Esophagus muscularis mucosa (tissue), 4 donors: Measurements from ENCODE around the gene ZNF615. TPM values are rescaled to one million over a fixed set of nuclear protein-coding genes. Genes with fewer than 3 reads are reported as not detected.
"Not testable (repeated sequence)": the region's sequence is repeated elsewhere in the genome, so short reads cannot be mapped to it uniquely, and the experiment has no call there.

Experiments
- DNase-seq: peaks from one replicate; pipeline ENCODE4 v3.0.0-alpha.2; 2017; ENCODE audit errors: extremely low spot score
- H3K27ac ChIP-seq, 4 donors: fragments of 200-600 bp; sonication (generic); replicated peaks in 1 of 4; 1 replicate in 3 of 4; 2 replicates in 1 of 4; pipeline ENCODE4 v1.5.1; 2016 to 2019; ENCODE audit warnings: mild to moderate bottlenecking in 1 of 4
- H3K27me3 ChIP-seq, 4 donors: fragments of 200-600 bp; sonication (generic); one replicate each; pipeline versions ENCODE4 v1.5.1 to v1.6.0; 2016 to 2019
- H3K36me3 ChIP-seq, 4 donors: fragments of 200-600 bp; sonication (generic); one replicate each; pipeline ENCODE4 v1.5.1; 2016 to 2019
- H3K4me1 ChIP-seq, 4 donors: fragments of 200-600 bp; sonication (generic); one replicate each; pipeline ENCODE4 v1.5.1; 2016 to 2019
- H3K4me3 ChIP-seq, 4 donors: fragments of 200-600 bp; sonication (generic); 1 replicate in 2 of 4; 2 replicates in 2 of 4; pipeline ENCODE4 v1.5.1; 2016 to 2019; ENCODE audit warnings: mild to moderate bottlenecking in 4 of 4, moderate library complexity in 1 of 4
- H3K9me3 ChIP-seq, 4 donors: fragments of 200-600 bp; sonication (generic); 1 replicate in 3 of 4; 2 replicates in 1 of 4; pipeline ENCODE4 v1.5.1; 2016 to 2019
- EP300 ChIP-seq: sonication (generic); formaldehyde crosslinking; IDR thresholded peaks from one replicate; pipeline ENCODE4 v1.6.1; 2017; ENCODE audit warnings: antibody characterized with exemption
- POLR2A ChIP-seq: fragments of 450-650 bp; IDR thresholded peaks from one replicate; pipeline ENCODE4 v1.6.1; 2017; ENCODE audit warnings: antibody characterized with exemption, moderate library complexity, mild to moderate bottlenecking, low read depth
- POLR2AphosphoS5 ChIP-seq, 2 donors: sonication (generic); formaldehyde crosslinking; IDR thresholded peaks; one replicate each; pipeline ENCODE4 v1.6.1; 2017; ENCODE audit warnings: antibody characterized with exemption in 2 of 2
- WGBS: methylation state at CpG from one replicate; pipeline ENCODE4 v1.1.5; 2018; 5-methylcytosine and 5-hydroxymethylcytosine counted together
- intact Hi-C: fragments of 100-400 bp; cut with DNase I; formaldehyde crosslinking; loops from one replicate; pipeline ENCODE4 v1.15.1; 2023
- total RNA-seq, 4 donors: library from RNA; depleted of rRNA; stranded (reverse); fragments of >200 nt; gene quantifications; one replicate each; pipeline versions ENCODE4 v1.1.0 to v1.2.1, GENCODE V29; 2016
- TF ChIP-seq, protein P1 (sequence below), 3 experiments: fragments of 200-600 bp in 2 of 3; fragments of 450-650 bp in 1 of 3; sonication (generic) in 2 of 3; IDR thresholded peaks; one replicate each; pipeline ENCODE4 v1.5.1; 2017 to 2019; ENCODE audit warnings: antibody characterized with exemption in 3 of 3, mild to moderate bottlenecking in 2 of 3, moderate library complexity in 1 of 3

Gene ZNF615
- total RNA-seq, result 10 to 100 TPM; 13.4 to 17.6 (median 15.2) TPM

DNA sequence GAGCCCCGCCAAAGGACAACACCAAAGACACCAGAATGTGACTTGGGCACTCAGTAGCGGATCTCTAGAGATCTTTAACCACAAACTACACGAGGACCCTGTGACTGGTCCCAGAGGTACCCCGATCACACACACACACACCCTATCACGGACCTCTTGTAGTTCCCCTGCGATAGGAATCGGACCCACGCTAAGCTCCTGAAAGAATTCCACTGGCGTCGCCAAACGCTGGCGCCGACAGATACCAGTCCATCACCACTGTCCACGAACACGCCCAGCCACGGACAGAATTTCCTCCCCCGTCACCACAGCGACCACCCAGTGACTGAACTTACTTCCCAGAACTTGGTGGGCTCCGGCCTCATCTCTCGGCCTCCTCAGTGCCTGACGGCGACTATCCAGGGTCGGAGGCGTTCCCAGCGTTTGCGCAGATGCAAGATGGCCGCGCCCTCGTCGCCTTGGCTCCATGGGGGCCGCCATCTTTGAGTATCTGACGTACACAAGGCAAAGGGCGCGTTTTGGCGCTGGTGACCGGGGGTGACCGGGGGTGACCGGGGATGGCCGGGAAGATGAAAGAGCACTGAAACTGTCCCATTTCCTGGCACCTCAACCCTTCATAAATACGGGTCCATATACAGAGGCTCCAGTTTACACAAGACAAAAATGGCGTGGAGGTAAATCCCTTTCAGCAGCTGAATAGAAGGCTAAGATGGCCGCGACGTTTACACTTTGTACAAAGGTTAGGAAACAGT lies at the start of gene ZNF615:
Gene ZNF615, minus strand, starts transcription at position 406 of the 752 bp plus-strand sequence. CDS start 4,500 bp downstream, outside the sequence.
- H3K27ac ChIP-seq, result peak within 1 kb of the TSS; percentile 87 to 90 (median 88)
- peak within 1 kb of the TSS; percentile 64 to 92 (median 79) for H3K4me3 ChIP-seq
- H3K9me3 ChIP-seq, result peaks cover 0 to 7% (median 3%) of the 10 kb centered on the region in 4 donors
- peaks cover 0 to 16% (median 9%) of the 10 kb centered on the region in 4 donors for H3K4me1 ChIP-seq
- H3K27me3 ChIP-seq, result no peaks in the 10 kb centered on the region
- peak; percentile 4 for TF ChIP-seq POLR2A
- TF ChIP-seq POLR2AphosphoS5 (IDR thresholded peaks at IDR 0.05), result peak; percentile 87 to 90
- no peak for TF ChIP-seq EP300
- TF ChIP-seq, protein P1, sequence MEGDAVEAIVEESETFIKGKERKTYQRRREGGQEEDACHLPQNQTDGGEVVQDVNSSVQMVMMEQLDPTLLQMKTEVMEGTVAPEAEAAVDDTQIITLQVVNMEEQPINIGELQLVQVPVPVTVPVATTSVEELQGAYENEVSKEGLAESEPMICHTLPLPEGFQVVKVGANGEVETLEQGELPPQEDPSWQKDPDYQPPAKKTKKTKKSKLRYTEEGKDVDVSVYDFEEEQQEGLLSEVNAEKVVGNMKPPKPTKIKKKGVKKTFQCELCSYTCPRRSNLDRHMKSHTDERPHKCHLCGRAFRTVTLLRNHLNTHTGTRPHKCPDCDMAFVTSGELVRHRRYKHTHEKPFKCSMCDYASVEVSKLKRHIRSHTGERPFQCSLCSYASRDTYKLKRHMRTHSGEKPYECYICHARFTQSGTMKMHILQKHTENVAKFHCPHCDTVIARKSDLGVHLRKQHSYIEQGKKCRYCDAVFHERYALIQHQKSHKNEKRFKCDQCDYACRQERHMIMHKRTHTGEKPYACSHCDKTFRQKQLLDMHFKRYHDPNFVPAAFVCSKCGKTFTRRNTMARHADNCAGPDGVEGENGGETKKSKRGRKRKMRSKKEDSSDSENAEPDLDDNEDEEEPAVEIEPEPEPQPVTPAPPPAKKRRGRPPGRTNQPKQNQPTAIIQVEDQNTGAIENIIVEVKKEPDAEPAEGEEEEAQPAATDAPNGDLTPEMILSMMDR (IDR thresholded peaks at IDR 0.05), result no peak
- WGBS, result under 1% methylated on average over 37 of the region's 44 CpGs
- peak; percentile 96 for DNase-seq
- peaks cover 8 to 22% (median 18%) of the 10 kb centered on the region in 4 donors for H3K36me3 ChIP-seq
- intact Hi-C loops, result loop anchor here (5.0 kb wide), 1 partner anchor 39 kb away; the partner anchor contains the start of gene ZNF432

DNA sequence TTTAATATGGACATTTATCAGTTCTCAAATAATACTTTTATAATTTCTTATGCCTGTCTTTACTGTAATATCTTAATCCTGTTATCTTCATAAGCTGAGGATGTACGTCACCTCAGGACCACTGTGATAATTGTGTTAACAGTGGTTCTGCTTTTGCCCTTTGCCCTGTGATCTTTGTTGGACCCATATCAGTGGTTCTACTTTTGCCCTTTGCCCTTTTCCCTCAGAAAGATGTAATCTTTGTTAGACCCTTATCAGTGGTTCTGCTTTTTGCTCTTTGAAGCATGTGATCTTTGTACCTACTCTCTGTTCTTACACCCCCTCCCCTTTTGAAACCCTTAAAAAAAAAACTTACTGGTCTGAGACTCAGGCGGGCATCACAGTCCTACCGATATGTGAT lies 48.5 kb upstream of the ZNF615 start:
- H3K36me3 ChIP-seq, H3K4me1 ChIP-seq, DNase-seq, H3K27ac ChIP-seq, H3K4me3 ChIP-seq, intact Hi-C loops, H3K27me3 ChIP-seq: not testable (repeated sequence)
- peaks cover 0 to 46% (median 33%) of the 10 kb centered on the region in 4 donors for H3K9me3 ChIP-seq
- WGBS, result 86% methylated on average over 3 of the region's 3 CpGs

GRCh38 chr19:52051736-52052135 lies 43.7 kb upstream of the ZNF615 start:
- DNase-seq, H3K4me3 ChIP-seq, H3K36me3 ChIP-seq, H3K27ac ChIP-seq, intact Hi-C loops, H3K27me3 ChIP-seq: not testable (repeated sequence)
- 56% methylated on average over 1 of the region's 1 CpG for WGBS
- Histone ChIP-seq H3K4me1 (peaks cover 3 to 23% (median 19%) of the 10 kb centered on the region in 4 donors), H3K9me3 (peaks cover 0 to 23% (median 11%) of the 10 kb centered on the region in 4 donors)

GRCh38 chr19:52048555-52049501 lies 40.8 kb upstream of the ZNF615 start, which contains the start of gene ZNF432:
ZNF432 (minus strand) TSS chr19:52048838; CDS start chr19:52046868, 1,970 bp downstream.
- H3K4me3 ChIP-seq, result peak within 1 kb of the TSS; percentile 63 to 86 (median 70)
- H3K9me3 ChIP-seq, result peaks cover 0 to 15% (median 8%) of the 10 kb centered on the region in 4 donors
- under 1% methylated on average over 57 of the region's 60 CpGs for WGBS
- peak; percentile 98 for DNase-seq
- H3K27ac ChIP-seq, result peak within 1 kb of the TSS; percentile 91 to 95 (median 94)
- no peak for TF ChIP-seq EP300
- TF ChIP-seq, protein P1 (IDR thresholded peaks at IDR 0.05), result peak in 1 of 3 experiments; percentile 7
- TF ChIP-seq POLR2A, result peak; percentile 28
- peak; percentile 80 to 91 for TF ChIP-seq POLR2AphosphoS5 (IDR thresholded peaks at IDR 0.05)
- peaks cover 3 to 23% (median 19%) of the 10 kb centered on the region in 4 donors for H3K4me1 ChIP-seq
- intact Hi-C loops, result loop anchor here (5.0 kb wide), 1 partner anchor 42 kb away; the partner anchor contains the start of gene ZNF615
- H3K27me3 ChIP-seq, result no peaks in the 10 kb centered on the region
- H3K36me3 ChIP-seq, result peaks cover 18 to 29% (median 25%) of the 10 kb centered on the region in 4 donors

DNA sequence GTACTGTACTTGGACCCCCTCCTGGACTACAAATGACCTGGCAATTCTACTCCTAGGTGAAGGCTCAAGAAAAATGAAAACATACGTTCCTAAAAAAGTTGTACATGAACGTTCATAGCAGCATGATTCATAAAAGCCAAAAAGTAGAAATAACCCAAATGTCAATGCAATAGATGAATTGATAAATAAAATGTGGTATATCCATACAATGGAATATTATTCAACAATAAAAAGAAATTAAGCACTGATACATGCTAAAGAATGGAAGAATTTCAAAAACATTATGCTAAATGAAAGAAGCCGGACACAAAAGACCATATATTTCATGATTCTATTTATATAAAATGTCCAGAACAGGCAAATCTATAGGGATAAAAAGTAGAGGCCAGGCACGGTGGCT lies 31.2 kb upstream of the ZNF615 start:
- Histone ChIP-seq H3K36me3 (peaks cover 73 to 93% (median 88%) of the 10 kb centered on the region in 4 donors), H3K4me3 (no peak overlapping the region), H3K27ac (no peak overlapping the region), H3K27me3 (no peaks in the 10 kb centered on the region), H3K4me1 (no peaks in the 10 kb centered on the region), H3K9me3 (peaks cover 10 to 73% (median 56%) of the 10 kb centered on the region in 4 donors)
- DNase-seq, result no peak
- WGBS, result 98% methylated on average over 4 of the region's 4 CpGs
- intact Hi-C loops, result no loop called here
- TF ChIP-seq POLR2AphosphoS5 (IDR thresholded peaks at IDR 0.05) (no peak), EP300 (no peak), POLR2A (no peak)
- TF ChIP-seq, protein P1 (IDR thresholded peaks at IDR 0.05), result no peak
